T-helper 9 cell (primary cell): ENCODE results near the gene PLRG1.

Experiments
- DNase-seq: peaks from one replicate; pipeline ENCODE4 v3.0.0-alpha.2; 2020

Gene PLRG1

DNA sequence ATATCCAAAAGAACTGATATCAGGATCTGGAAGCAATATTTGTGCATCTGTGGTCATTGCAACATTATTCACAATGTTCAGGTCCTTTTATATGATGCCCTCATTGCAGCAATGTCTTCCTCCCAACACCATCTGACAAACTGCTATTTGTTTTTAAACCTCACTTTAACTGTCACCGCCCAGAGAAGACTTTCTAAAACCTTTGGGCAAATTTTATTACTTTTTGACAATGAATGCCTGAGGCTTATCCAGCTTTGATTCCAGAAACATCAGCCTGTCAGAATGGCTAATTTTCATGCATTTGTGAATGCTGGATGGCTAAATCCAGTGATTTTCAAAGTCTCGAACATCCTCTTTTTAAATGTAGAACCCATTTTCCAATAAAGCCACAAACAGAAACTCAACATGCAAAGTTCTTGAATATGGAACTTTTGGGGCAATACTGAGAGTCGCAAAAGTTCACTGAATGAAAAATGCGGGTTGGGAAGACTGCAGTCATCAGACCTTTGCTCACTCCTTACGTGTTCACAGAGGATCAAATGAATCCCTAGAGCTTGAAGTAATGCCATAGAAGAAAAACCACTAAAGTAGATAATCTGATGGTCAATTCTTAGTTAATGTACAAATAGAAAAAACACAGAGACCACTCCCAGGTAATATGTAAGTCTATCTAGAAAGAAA lies 23.1 kb upstream of the PLRG1 start:
- no peak for DNase-seq

DNA sequence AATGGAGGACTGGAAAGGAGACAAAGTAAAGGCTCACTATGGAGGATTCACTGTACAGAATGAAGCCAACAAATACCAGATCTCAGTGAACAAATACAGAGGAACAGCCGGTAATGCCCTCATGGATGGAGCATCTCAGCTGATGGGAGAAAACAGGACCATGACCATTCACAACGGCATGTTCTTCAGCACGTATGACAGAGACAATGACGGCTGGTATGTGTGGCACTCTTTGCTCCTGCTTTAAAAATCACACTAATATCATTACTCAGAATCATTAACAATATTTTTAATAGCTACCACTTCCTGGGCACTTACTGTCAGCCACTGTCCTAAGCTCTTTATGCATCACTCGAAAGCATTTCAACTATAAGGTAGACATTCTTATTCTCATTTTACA lies 19.4 kb upstream of the PLRG1 start:
- no peak for DNase-seq

DNA sequence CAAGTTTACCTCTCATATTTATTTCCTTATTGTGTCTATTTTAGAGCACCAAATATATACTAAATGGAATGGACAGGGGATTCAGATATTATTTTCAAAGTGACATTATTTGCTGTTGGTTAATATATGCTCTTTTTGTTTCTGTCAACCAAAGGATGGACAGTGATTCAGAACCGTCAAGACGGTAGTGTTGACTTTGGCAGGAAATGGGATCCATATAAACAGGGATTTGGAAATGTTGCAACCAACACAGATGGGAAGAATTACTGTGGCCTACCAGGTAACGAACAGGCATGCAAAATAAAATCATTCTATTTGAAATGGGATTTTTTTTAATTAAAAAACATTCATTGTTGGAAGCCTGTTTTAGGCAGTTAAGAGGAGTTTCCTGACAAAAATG lies 18.8 kb upstream of the PLRG1 start:
- DNase-seq: no peak

DNA sequence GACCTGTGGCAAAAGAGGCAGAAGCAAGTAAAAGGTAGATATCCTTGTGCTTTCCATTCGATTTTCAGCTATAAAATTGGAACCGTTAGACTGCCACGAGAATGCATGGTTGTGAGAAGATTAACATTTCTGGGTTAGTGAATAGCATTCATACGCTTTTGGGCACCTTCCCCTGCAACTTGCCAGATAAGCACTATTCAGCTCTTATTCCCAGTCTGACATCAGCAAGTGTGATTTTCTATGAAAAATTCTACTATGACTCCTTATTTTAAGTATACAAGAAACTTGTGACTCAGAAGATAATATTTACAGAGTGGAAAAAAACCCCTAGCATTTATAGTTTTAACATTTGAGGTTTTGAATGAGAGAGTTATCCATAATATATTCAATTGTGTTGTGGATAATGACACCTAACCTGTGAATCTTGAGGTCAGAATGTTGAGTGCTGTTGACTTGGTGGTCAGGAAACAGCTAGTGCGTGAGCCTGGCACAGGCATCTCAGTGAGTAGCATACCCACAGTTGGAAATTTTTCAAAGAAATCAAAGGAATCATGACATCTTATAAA lies 16.5 kb upstream of the PLRG1 start:
- no peak for DNase-seq

DNA sequence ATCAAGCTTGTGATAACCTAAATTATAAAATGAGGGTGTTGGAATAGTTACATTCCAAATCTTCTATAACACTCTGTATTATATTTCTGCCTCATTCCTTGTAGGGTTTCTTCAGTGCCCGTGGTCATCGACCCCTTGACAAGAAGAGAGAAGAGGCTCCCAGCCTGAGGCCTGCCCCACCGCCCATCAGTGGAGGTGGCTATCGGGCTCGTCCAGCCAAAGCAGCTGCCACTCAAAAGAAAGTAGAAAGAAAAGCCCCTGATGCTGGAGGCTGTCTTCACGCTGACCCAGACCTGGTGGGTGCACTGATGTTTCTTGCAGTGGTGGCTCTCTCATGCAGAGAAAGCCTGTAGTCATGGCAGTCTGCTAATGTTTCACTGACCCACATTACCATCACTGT lies 15.5 kb upstream of the PLRG1 start:
- DNase-seq: no peak

DNA sequence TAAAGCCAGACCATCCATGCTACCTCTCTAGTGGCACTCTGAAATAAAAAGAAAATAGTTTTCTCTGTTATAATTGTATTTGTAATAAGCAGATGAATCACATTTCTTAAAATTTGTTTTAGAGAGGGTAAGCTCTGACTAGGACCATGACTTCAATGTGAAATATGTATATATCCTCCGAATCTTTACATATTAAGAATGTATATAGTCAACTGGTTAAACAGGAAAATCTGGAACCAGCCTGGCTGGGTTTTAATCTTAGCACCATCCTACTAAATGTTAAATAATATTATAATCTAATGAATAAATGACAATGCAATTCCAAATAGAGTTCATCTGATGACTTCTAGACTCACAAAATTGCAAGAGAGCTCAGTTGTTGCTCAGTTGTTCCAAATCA lies 14.1 kb upstream of the PLRG1 start:
- DNase-seq: no peak

DNA sequence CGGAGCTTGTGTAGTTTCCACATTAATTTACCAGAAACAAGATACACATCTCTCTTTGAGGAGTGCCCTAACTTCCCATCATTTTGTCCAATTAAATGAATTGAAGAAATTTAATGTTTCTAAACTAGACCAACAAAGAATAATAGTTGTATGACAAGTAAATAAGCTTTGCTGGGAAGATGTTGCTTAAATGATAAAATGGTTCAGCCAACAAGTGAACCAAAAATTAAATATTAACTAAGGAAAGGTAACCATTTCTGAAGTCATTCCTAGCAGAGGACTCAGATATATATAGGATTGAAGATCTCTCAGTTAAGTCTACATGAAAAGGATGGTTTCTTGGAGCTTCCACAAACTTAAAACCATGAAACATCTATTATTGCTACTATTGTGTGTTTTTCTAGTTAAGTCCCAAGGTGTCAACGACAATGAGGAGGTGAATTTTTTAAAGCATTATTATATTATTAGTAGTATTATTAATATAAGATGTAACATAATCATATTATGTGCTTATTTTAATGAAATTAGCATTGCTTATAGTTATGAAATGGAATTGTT lies 12.6 kb upstream of the PLRG1 start, which contains the start of gene FGB:
TSS of gene FGB (plus strand) at position 315 of the 558 bp plus-strand sequence. CDS start at position 323, 8 bp downstream.
- no peak for DNase-seq

DNA sequence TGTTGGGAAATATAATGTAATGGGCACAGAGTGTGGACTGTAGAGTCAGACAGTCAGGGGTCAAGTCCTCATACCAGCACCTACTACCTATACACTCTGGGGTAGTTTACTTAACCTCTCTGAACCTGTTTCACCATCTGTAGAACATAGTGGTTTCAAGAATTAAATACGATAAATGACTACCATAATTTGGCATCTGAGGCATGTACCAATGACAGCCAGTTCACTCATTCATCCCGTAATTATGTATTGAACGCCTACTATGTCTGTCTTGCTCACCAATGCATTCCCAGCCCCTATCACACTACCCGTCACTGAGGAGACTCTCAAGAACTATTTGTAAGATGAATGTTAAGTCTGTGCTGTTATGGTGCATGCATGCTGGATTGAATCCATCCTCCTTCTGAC lies 10.6 kb upstream of the PLRG1 start:
- no peak for DNase-seq

DNA sequence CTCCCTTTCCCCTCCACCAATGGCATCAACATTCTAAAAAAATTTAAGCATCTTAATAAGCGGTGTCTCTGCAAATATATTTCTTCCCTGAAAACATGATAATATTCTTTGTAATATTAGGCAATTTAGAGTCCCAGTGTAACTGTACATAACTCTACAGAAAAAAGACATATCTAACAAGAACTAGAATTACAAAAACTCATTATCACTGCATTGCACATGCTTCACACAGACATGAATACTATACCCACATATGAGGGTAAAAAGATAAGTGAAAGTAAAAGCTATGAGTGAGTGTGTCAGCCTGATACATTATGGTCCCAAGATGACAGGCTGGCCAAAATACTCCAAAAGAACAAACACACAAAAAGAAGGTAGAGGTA lies 10.2 kb upstream of the PLRG1 start:
- no peak for DNase-seq

DNA sequence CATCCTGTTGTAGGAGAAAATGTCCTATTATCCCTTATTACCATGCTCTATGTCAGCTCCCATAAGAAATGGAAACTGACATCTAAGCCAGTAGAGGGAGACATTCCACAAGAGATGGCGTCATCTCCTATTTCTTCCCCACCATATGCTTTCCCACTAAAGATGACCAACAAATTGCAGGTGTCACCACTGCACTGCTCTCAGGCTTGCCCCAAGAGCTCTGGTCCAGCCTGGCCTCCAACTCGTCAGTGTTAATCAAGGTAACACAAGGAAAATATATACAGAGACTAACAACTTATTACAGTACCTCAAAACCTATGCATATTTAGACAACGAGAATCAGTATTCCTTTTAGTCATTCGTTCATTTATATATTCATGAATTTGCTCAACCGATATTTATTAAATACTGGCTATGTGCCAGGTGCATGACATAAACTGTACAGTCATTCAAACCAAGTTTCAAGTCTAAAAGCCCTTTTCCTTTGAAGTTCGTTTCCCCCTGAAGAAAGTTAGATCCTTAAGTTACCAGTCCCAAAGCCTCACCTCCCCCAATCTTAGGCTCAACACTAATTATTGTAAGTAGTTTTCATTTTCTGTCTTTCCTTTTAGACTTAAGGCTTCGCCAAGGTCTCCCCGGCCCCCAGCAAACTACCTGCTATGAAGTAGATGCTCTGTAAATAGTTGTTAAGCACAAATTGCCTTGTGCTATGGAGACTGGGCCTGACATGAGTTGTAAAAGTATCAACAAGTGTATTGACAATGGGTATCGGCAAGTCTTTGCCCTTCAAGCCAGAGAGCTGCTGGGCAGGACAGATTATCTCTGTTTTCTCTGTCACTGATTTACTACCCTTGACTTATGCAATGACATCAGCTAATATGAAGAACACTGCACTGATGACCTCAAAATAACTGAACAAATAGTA lies 9.6 kb upstream of the PLRG1 start:
- DNase-seq: no peak

DNA sequence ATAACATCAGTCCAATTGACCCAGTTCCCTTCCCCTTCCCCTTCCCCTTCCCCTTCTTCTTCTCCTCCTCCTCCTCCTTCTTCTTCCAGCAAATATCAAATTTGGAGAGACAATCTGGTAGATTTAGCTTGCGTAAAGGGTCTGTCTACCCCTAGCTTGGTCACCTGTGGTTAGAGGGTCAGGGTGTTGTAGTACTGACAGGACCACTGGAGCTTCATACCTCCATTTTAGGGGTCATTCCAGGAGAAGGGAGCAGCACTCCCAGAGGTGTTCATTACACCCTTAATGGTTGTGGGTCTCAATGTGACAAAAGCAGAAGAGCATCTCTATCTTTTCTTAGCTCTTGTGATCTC lies 8.9 kb upstream of the PLRG1 start:
- no peak for DNase-seq

DNA sequence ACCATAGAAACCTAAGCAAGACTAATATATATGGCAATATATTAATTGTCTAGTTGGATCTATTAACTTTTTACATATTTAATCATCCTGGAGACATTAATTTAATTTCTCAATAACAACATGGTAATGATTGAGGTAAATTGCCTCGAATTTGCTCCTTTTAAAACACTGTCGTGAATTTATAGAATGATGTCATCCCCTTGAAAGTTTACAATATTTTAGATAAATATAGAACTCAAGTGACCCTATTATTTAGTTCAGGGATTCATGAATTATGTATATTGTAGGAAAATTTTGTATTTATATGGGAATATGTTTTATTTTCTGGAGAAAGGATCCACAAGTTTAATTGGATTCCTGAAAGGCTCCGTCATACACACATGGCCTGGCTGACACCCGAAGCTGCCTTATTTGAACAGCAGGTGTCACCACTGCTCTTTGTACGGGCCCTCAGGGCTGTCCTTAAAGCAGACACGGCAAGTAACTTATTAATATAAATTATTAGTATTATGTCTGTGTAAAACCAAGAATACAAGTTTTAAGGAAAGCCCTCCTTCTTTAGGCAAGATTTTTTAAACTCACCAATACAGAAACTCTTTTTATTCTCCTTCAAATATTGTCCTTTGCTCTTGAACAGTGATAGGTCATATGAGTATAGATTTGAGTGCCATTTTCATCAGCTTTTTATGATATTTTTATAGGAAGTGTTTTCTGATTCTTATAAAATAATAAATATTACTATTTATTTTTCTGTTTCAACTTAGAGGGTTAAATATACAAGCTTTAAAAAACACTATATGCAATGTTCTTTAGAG lies 1.9 kb upstream of the PLRG1 start:
- peak; percentile 48 for DNase-seq

DNA sequence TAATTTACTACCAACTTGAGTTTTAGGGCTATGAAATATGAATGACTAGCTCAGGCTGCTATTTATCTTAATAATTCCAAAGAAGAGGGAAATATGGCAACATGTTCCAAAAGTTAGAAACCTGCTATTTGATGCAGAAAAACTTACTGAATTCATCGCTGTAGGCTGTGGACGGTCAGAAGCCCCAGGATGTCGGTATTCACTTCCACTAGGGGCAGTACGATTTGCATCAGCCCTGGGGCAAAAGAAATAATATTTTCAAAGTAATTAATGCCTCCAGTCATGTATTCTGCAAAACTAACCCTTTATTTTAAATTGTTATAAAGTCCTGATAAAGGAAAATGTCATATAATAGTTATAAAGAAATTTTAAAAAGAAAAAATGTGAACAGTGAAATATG lies 4.5 kb downstream of the PLRG1 start:
- no peak for DNase-seq

DNA sequence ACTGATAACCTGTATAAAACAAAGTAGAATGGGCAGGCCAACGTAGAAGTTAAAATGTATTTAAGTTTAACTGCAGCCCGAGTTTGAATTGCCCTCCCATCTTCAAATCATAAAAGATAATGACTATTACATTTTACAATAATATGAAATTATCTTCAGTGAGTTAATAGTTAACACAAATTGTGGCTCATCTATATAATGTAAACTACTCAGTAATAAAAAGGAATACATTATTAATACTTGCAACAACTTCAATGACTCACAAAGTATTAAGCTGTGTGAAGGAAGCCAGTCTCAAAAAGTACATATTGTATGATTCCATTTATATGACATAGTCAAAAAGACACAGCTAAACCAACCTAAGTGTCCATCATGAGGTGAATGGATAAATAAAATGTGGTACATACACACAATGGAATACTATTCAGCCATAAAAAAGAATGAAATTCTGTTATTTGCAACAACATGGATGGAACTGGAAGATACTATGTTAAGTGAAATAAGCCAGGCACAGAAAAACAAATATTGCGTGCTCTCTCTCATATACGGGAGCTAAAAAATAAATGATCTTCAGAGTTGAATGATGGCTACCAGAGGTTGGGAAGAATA lies 7.8 kb downstream of the PLRG1 start:
- no peak for DNase-seq

DNA sequence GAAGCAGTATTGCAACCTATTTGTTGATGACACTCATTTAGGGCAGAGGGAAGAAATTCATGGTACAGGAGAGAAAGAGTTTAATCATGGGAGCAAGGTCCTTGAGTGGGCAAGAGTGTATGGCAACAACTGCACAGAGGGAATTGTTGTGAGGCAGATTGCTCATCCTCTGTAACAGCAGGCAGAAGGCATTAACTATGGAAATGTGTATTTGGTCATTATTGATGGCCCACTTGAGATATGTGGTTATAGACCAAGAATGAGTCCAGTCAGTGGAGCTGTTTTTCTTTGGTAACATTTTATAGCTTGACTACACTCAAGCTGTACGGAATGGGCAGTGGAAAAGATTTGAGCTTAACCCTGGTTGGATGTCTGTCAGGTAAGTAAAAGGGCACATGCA lies 15.9 kb downstream of the PLRG1 start:
- DNase-seq: no peak

DNA sequence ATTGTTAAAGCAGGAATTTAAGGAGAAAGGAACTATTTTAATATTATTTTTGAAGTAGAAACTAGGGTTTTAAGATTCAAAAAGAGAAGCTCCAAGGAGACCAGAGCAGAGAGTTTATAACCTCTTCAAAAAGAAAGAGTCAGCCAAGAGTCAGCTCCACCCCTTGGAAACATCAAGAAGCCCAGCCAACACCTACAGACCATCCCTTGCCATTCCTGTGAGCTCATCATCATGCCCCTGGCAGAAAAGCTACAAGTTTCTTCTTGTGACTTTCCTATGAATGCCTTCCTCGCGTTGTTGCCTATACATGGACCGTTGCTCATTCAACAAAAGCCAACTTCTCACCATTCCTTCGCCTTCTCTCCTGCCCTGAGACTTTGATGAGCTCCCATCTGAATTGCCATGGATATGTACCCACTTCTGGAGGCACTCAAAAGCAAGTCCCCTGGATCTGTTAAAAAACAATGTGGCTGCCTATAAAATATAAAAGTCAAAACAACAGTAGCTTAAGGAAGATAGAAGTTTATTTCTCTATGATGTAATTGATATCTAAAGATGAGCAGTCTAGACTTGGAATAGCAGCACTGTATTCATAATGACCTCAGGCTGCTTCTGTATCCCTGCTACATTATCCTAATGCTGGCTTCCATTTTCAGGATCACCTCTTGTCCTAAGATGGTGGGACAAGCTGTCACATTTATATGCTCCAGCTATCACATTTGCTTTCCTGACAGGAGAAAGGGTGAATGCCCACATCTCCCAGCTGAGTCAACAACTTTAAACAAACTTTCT lies 20.3 kb downstream of the PLRG1 start:
- no peak for DNase-seq

DNA sequence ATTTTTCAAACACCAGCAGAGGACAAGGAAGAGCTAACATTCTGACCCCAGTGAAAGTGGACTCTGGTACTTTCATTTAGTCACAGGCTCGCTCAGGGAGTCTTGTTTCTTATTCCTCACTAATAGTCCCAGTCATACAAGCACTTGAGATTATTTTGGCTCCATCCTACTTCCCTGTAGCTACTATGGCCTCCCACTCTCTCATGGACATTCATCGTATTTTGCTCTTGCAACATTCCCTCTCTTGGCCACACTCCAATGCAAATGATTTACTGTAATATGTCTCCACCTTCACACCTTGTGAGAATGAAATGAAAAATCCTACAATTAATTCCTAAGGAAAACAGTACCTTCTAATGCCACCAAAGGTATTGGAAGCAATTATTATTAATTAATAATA lies 21.3 kb downstream of the PLRG1 start:
- DNase-seq: no peak

DNA sequence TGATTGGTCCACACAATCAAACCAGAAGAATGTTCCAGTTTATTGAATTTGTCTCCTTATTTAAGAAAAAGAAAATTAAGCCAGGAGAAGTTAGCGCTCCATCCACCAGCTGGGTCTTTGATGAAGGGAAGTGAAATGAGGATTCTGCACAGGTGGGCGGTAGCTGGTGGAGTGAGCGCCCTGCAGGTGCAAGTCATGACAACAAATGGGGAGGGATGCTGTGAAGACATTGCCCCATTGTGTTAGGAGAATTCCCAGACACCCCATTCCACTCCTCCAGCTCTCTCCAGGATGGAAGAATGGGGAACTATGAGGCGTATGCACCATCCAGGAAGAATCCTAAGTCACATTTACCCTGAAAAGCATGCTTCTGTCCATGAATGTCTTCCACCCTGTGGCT lies 22.9 kb downstream of the PLRG1 start:
- no peak for DNase-seq

DNA sequence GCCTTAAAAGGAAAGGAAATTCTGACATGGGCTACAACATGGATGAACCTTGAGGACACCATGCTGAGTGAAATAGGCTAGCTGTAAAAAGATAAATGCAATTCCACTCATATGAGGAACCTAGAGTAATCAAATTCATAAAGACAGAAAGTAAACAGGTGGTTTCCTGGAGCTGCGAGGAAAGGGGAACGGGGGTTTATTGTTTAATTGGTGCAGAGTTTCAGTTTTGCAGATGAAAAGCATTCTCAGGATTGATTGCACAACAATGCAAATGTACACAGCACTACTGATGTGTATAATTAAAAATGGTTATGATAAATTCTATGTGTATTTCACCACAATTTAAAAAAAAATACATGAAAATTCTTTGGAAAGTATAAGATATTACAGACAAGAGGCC lies 24.0 kb downstream of the PLRG1 start:
- DNase-seq: no peak

DNA sequence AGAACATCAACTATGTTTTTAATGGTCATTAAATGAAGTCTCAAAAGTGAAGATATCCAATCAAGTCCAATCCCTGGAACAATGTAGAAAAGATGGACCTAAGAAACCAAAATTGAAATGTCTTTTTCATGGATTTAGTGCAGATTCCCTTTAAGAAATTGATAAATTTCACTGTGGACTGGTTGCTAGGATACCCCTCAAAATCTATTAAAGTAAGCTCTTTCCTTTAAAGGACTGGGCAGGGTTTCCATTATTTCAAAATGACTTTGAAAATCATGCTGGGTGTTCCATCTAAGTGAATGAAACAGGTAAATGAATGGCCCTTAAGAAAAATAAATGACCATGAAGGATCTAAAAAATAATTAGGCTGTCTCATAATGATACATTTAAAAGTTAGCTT lies 28.6 kb downstream of the PLRG1 start:
- DNase-seq: no peak

DNA sequence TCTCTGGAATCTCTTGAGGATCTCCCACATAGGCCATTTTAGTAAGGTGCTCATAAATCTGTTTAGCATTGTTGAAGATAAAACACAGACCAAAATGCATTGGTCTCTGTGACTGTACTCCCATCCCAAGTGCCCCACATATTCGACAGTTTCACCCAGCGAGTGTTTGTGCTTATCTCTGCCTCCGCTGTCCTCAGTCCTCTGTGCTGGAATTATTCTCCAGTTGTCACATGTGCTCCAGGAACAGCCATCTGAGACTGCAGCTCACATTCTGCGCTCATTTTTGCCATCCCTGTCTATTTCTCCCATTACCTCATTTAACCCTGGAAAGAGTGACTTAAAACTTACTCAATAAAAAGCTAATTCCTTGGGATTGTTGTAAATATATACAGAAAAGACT lies 31.0 kb downstream of the PLRG1 start:
- DNase-seq: no peak

DNA sequence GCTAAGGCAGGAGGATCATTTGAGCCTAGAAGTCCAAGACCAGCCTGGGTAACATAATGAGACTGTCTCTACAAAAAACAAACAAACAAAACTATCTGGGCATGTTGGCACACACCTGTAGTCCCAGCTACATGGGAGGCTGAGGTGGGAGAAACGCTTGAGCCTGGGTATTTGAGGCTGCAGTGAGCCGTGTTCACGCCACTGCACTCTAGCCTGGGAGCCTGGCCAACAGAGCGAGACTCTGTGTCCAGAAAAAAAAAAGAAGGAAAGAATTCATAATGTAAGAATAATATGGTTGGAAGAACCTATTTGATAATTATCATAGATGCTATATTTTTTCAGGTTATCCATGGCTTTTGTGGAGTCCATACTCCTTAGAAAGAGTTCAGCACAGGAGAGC lies 32.6 kb downstream of the PLRG1 start:
- no peak for DNase-seq
